IgD-negative memory B cell (primary cell): Measurements from ENCODE around the gene CHRNA7. TPM values are rescaled to one million over a fixed set of nuclear protein-coding genes. Genes with fewer than 3 reads are reported as not detected.

Source experiments
- H3K27ac Mint-ChIP-seq, 3 donors: one replicate each; pipeline ENCODE4 v1.8.0; 2020 to 2022; ENCODE audit warnings: mild to moderate bottlenecking in 3 of 3, mixed read lengths in 3 of 3, moderate library complexity in 1 of 3
- H3K27me3 Mint-ChIP-seq: one replicate; pipeline ENCODE4 v1.8.0; 2021; ENCODE audit warnings: mixed read lengths
- H3K36me3 Mint-ChIP-seq: one replicate; pipeline ENCODE4 v1.8.0; 2020; ENCODE audit warnings: mild to moderate bottlenecking, mixed read lengths
- H3K4me1 Mint-ChIP-seq, 3 donors: one replicate each; pipeline ENCODE4 v1.8.0; 2020 to 2022; ENCODE audit warnings: mixed read lengths in 3 of 3, mild to moderate bottlenecking in 1 of 3
- H3K4me3 Mint-ChIP-seq, 4 donors: one replicate each; pipeline ENCODE4 v1.8.0; 2020 to 2022; ENCODE audit warnings: mild to moderate bottlenecking in 4 of 4, mixed read lengths in 4 of 4, moderate library complexity in 3 of 4
- H3K9me3 Mint-ChIP-seq, 3 donors: one replicate each; pipeline ENCODE4 v1.8.0; 2020 to 2021; ENCODE audit warnings: mixed read lengths in 3 of 3, mild to moderate bottlenecking in 1 of 3
- polyA plus RNA-seq: library from polyadenylated mRNA; unstranded; fragments of 300-500 nt; fragmentation: Illumina TruSeq; gene quantifications from one replicate; pipeline ENCODE4 v1.2.3, GENCODE V29; 2021

Gene CHRNA7
- not detected for polyA plus RNA-seq

- Mint-ChIP-seq H3K36me3 (no peaks in the 10 kb centered on the region), H3K9me3 (peaks cover 0 to 5% (median 0%) of the 10 kb centered on the region in 3 donors), H3K27me3 (peaks cover 33% of the 10 kb centered on the region), H3K27ac (peak within 1 kb of the TSS in 1 of 3 donors; percentile 57), H3K4me1 (peaks cover 1 to 7% (median 2%) of the 10 kb centered on the region in 3 donors), H3K4me3 (peak within 1 kb of the TSS in 3 of 4 donors; percentile 54 to 88 (median 77))
These were observed at the start of gene CHRNA7 for GRCh38 chr15:32029862-32030781. TSS of gene CHRNA7 (plus strand) at chr15:32030515. CDS start at chr15:32030595, 80 bp downstream.

- H3K9me3 Mint-ChIP-seq: peaks cover 0 to 5% (median 2%) of the 10 kb centered on the region in 3 donors
- peaks cover 3% of the 10 kb centered on the region for H3K27me3 Mint-ChIP-seq
- H3K4me1 Mint-ChIP-seq: peaks cover 0 to 4% (median 1%) of the 10 kb centered on the region in 3 donors
- H3K36me3 Mint-ChIP-seq: no peaks in the 10 kb centered on the region
- peak overlapping the region in 2 of 4 donors; percentile 41 to 56 for H3K4me3 Mint-ChIP-seq
- no peak overlapping the region for H3K27ac Mint-ChIP-seq
These were observed 44.7 kb upstream of the CHRNA7 start for GRCh38 chr15:31985607-31986006.

GRCh38 chr15:31993062-31993461 is 37.3 kb upstream of the CHRNA7 start:
- no peaks in the 10 kb centered on the region for H3K4me1 Mint-ChIP-seq
- H3K36me3 Mint-ChIP-seq: no peaks in the 10 kb centered on the region
- H3K27me3 Mint-ChIP-seq: no peaks in the 10 kb centered on the region
- no peak overlapping the region for H3K27ac Mint-ChIP-seq
- H3K4me3 Mint-ChIP-seq: no peak overlapping the region
- H3K9me3 Mint-ChIP-seq: peaks cover 0 to 5% (median 0%) of the 10 kb centered on the region in 3 donors

- no peaks in the 10 kb centered on the region for H3K36me3 Mint-ChIP-seq
These were observed 32.6 kb upstream of the CHRNA7 start for GRCh38 chr15:31997711-31998110.

GRCh38 chr15:32003558-32003957 is 26.8 kb upstream of the CHRNA7 start:
- Mint-ChIP-seq H3K4me3 (no peak overlapping the region), H3K9me3 (peaks cover 0 to 6% (median 0%) of the 10 kb centered on the region in 3 donors), H3K27me3 (peaks cover 13% of the 10 kb centered on the region), H3K4me1 (no peaks in the 10 kb centered on the region), H3K36me3 (no peaks in the 10 kb centered on the region), H3K27ac (no peak overlapping the region)

More at GRCh38 chr15:31997711-31998110, 32.6 kb upstream of the CHRNA7 start:
- H3K9me3 Mint-ChIP-seq: peaks cover 0 to 2% (median 0%) of the 10 kb centered on the region in 3 donors
- H3K27ac Mint-ChIP-seq: no peak overlapping the region
- no peak overlapping the region for H3K4me3 Mint-ChIP-seq
- peaks cover 7% of the 10 kb centered on the region for H3K27me3 Mint-ChIP-seq
- H3K4me1 Mint-ChIP-seq: no peaks in the 10 kb centered on the region

GRCh38 chr15:32004249-32004648 is 26.1 kb upstream of the CHRNA7 start:
- peaks cover 13% of the 10 kb centered on the region for H3K27me3 Mint-ChIP-seq
- no peak overlapping the region for H3K27ac Mint-ChIP-seq
- no peaks in the 10 kb centered on the region for H3K4me1 Mint-ChIP-seq
- peaks cover 0 to 6% (median 0%) of the 10 kb centered on the region in 3 donors for H3K9me3 Mint-ChIP-seq
- H3K4me3 Mint-ChIP-seq: no peak overlapping the region
- H3K36me3 Mint-ChIP-seq: no peaks in the 10 kb centered on the region

GRCh38 chr15:32007355-32007960 is 22.9 kb upstream of the CHRNA7 start:
- Mint-ChIP-seq H3K4me3 (no peak overlapping the region), H3K27ac (no peak overlapping the region), H3K9me3 (peaks cover 0 to 6% (median 0%) of the 10 kb centered on the region in 3 donors), H3K27me3 (peaks cover 6% of the 10 kb centered on the region), H3K4me1 (no peaks in the 10 kb centered on the region), H3K36me3 (no peaks in the 10 kb centered on the region)

- Mint-ChIP-seq H3K4me1 (no peaks in the 10 kb centered on the region), H3K36me3 (no peaks in the 10 kb centered on the region), H3K27me3 (peaks cover 15% of the 10 kb centered on the region), H3K4me3 (no peak overlapping the region), H3K9me3 (peaks cover 0 to 1% (median 0%) of the 10 kb centered on the region in 3 donors), H3K27ac (no peak overlapping the region)
These were observed 15.4 kb upstream of the CHRNA7 start for GRCh38 chr15:32014953-32015352.

GRCh38 chr15:32020156-32020555 is 10.2 kb upstream of the CHRNA7 start:
- H3K9me3 Mint-ChIP-seq: peaks cover 0 to 1% (median 0%) of the 10 kb centered on the region in 3 donors
- H3K4me3 Mint-ChIP-seq: no peak overlapping the region
- H3K36me3 Mint-ChIP-seq: no peaks in the 10 kb centered on the region
- peaks cover 19% of the 10 kb centered on the region for H3K27me3 Mint-ChIP-seq
- H3K27ac Mint-ChIP-seq: no peak overlapping the region
- H3K4me1 Mint-ChIP-seq: no peaks in the 10 kb centered on the region

GRCh38 chr15:32028921-32029320 is 1.4 kb upstream of the CHRNA7 start:
- H3K36me3 Mint-ChIP-seq: no peaks in the 10 kb centered on the region
- H3K9me3 Mint-ChIP-seq: peaks cover 0 to 5% (median 0%) of the 10 kb centered on the region in 3 donors
- no peak overlapping the region for H3K4me3 Mint-ChIP-seq
- no peak overlapping the region for H3K27ac Mint-ChIP-seq
- peaks cover 33% of the 10 kb centered on the region for H3K27me3 Mint-ChIP-seq
- H3K4me1 Mint-ChIP-seq: peaks cover 1 to 7% (median 2%) of the 10 kb centered on the region in 3 donors

GRCh38 chr15:32029409-32029861 is 880 bp upstream of the CHRNA7 start:
- H3K4me3 Mint-ChIP-seq: peak overlapping the region in 3 of 4 donors; percentile 26 to 69 (median 42)
- no peak overlapping the region for H3K27ac Mint-ChIP-seq
- peaks cover 0 to 5% (median 0%) of the 10 kb centered on the region in 3 donors for H3K9me3 Mint-ChIP-seq
- H3K36me3 Mint-ChIP-seq: no peaks in the 10 kb centered on the region
- peaks cover 33% of the 10 kb centered on the region for H3K27me3 Mint-ChIP-seq
- H3K4me1 Mint-ChIP-seq: peaks cover 1 to 7% (median 2%) of the 10 kb centered on the region in 3 donors

GRCh38 chr15:32030795-32031194 is 480 bp downstream of the CHRNA7 start:
- peaks cover 33% of the 10 kb centered on the region for H3K27me3 Mint-ChIP-seq
- peaks cover 0 to 5% (median 0%) of the 10 kb centered on the region in 3 donors for H3K9me3 Mint-ChIP-seq
- no peak overlapping the region for H3K27ac Mint-ChIP-seq
- peaks cover 1 to 7% (median 2%) of the 10 kb centered on the region in 3 donors for H3K4me1 Mint-ChIP-seq
- H3K36me3 Mint-ChIP-seq: no peaks in the 10 kb centered on the region
- peak overlapping the region in 1 of 4 donors; percentile 88 for H3K4me3 Mint-ChIP-seq

- Mint-ChIP-seq H3K9me3 (peaks cover 0 to 3% (median 0%) of the 10 kb centered on the region in 3 donors), H3K4me1 (peaks cover 1 to 7% (median 2%) of the 10 kb centered on the region in 3 donors), H3K36me3 (no peaks in the 10 kb centered on the region), H3K27me3 (peaks cover 28% of the 10 kb centered on the region), H3K27ac (no peak overlapping the region), H3K4me3 (no peak overlapping the region)
These were observed 3.0 kb downstream of the CHRNA7 start for GRCh38 chr15:32033186-32033890.

- peaks cover 23% of the 10 kb centered on the region for H3K27me3 Mint-ChIP-seq
- H3K36me3 Mint-ChIP-seq: no peaks in the 10 kb centered on the region
- H3K9me3 Mint-ChIP-seq: peaks cover 0 to 3% (median 0%) of the 10 kb centered on the region in 3 donors
- H3K27ac Mint-ChIP-seq: no peak overlapping the region
- no peak overlapping the region for H3K4me3 Mint-ChIP-seq
- peaks cover under 1 to 7% (median 2%) of the 10 kb centered on the region in 3 donors for H3K4me1 Mint-ChIP-seq
These were observed 3.8 kb downstream of the CHRNA7 start for GRCh38 chr15:32034106-32034505.
